Omental fat pad (tissue), 4 donors: ENCODE data around the gene ZFHX3. TPM values are rescaled to one million over a fixed set of nuclear protein-coding genes. Genes with fewer than 3 reads are reported as not detected.

Experiments
- ATAC-seq: fragments of 150-250 bp; one replicate; pipeline ENCODE4 v1.9.1; 2016; ENCODE audit warnings: mild to moderate bottlenecking, moderate library complexity; ENCODE audit not compliant: low FRiP score
- DNase-seq: peaks from one replicate; pipeline ENCODE4 v3.0.0-alpha.2; 2019; ENCODE audit warnings: low spot score
- total RNA-seq, 4 donors: library from RNA; depleted of rRNA; stranded (reverse); fragments of >200 nt; gene quantifications; one replicate each; pipeline ENCODE4 v1.1.0, GENCODE V29; 2016
- TF ChIP-seq, protein P1 (sequence below), 3 donors: fragments of 450-650 bp; IDR thresholded peaks; one replicate each; pipeline ENCODE4 v1.5.1; 2016 to 2017; ENCODE audit warnings: antibody characterized with exemption in 3 of 3, mild to moderate bottlenecking in 3 of 3, moderate library complexity in 2 of 3

Gene ZFHX3
- total RNA-seq, 4 donors from 2014 or later = 11.8 to 35.2 (median 13.7) TPM

DNA sequence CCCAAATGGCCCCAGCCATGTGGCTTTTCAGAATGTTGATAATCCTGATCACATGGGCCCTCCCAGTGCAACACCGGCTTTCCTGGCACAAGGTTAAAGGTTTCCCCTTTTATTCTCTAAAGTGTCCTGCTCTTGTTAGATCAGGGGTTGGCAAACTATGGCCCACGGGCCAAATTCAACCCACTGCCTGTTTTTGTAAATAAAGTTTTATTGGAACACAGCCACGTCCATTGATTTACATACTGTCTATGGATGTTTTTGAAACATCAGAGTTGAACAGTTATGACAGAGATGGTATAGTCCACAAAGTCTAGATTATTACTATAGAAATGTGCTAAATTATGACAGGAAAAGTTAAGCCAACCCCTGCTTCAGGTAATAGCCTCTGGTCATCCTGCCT is 157.3 kb downstream of the ZFHX3 start:
- ATAC-seq (no peak), DNase-seq (no peak)
- TF ChIP-seq, protein P1, sequence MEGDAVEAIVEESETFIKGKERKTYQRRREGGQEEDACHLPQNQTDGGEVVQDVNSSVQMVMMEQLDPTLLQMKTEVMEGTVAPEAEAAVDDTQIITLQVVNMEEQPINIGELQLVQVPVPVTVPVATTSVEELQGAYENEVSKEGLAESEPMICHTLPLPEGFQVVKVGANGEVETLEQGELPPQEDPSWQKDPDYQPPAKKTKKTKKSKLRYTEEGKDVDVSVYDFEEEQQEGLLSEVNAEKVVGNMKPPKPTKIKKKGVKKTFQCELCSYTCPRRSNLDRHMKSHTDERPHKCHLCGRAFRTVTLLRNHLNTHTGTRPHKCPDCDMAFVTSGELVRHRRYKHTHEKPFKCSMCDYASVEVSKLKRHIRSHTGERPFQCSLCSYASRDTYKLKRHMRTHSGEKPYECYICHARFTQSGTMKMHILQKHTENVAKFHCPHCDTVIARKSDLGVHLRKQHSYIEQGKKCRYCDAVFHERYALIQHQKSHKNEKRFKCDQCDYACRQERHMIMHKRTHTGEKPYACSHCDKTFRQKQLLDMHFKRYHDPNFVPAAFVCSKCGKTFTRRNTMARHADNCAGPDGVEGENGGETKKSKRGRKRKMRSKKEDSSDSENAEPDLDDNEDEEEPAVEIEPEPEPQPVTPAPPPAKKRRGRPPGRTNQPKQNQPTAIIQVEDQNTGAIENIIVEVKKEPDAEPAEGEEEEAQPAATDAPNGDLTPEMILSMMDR (IDR thresholded peaks at IDR 0.05) = no peak

DNA sequence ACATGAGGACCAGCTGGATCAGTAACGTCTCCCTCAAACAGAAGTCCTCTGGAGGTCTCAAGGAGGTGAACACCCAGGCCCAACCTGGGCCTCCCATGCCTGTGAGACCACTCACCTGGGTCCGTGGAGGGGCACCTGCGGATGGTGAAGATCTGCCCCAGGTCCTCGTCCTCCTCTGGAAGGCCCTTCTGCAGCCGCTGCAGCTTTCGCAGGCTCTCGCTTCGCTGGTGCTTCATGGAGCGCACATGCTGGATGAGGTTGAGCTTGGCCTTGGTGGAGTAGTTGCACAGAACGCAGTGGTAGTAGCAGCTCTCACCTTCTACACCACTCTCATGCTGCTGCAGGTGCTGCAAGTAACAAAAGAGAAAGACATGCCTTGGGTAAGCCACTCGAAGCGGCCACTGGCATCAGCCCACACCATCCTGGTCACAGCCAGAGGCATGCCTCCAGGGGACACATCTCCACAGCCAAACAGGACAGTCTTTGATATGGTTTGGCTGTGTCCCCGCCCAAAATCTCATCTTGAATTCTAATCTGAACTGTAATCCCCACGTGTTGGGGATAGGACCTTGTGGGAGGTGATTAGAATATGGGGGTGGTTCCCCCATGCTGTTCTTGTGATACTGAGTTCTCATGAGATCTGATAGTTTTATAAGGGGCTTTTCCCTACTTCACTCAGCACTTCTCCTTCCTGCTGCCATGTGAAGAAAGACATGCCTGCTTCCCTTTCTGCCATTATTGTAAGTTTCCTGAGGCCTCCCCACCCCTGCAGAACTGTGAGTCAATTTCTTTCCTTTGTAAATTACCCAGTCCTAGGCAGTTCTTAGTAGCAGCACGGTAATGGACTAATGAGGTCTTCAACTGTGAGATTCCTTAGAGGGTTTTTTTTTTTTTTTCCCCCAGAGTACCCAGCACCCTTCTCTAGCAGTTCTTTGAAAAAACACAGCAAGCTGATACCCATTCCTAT is 158.0 kb downstream of the ZFHX3 start:
- ATAC-seq (no peak), DNase-seq (no peak)
- TF ChIP-seq, protein P1 (IDR thresholded peaks at IDR 0.05) = no peak

DNA sequence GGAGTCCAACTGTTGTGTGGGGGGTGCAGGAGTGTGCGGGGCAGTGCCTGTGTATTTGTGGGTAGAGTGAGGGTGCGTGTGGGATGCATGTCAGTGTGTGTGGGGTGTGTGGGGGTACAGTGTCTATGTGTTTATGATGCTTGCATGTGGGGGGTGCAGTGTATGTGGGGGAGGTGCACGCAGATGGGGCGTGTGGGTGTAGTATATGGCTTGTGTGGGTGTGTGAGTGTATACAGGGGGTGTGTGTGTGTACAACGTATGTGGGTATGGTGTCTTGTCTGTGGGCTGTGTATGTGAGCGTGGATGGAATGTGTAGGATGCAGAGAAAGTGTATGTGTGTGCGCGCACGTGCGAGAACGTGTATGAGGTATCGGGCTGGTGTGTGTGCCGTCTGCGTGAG is 160.4 kb downstream of the ZFHX3 start:
- ATAC-seq = no peak

DNA sequence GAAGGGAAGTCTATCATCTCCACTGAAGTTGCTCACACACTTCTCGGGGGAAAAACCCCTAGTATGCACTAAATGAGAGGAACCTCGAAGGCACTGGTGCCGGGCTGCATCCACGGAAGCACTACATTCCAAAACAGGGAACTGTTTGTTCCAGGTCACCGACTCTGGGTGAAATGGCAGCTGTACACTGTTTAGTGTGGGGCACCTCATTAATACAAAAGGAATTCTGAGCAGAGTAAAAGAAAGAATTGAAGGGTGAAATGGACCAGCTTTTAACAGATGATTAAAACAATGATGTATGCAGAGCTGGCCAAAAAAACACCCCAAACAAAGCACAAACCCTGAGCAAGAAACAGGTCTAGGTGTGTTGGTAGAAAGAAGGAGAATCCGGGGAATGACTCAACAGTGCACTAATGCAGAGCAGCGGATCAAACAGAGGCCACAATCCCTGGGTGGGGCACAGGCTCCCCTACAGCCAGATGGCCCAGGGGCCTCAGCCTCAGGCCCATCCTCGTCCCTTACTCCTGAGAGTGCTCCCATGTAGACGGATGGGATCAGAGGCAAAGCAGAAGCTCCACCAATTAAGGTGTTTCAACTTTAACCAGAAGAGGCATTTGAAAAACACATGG is 161.5 kb downstream of the ZFHX3 start:
- DNase-seq (no peak), ATAC-seq (no peak)
- TF ChIP-seq, protein P1 (IDR thresholded peaks at IDR 0.05) = no peak

More for the DNA sequence above, 160.4 kb downstream of the ZFHX3 start:
- DNase-seq = no peak
- TF ChIP-seq, protein P1 (IDR thresholded peaks at IDR 0.05) = no peak

DNA sequence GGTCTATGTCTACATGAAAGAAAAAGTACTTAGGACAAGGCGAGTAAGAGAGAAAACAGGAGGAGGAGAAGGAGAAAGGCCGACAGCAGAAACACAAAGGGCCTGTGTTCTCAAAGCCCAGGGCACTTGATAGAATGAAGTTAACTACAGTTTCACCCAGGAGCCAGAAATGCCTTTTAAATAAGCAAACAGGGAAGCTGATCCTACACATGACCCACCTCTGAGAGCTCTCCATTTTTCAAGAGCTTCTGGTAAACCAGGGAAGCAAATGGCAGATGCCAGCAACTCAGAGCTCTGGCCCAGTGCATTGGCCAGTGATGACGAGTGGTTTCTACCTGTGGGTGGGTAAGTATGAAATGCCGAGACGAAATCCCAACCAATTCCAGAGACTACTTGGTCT is 163.4 kb downstream of the ZFHX3 start:
- no peak for DNase-seq
- ATAC-seq = no peak
- TF ChIP-seq, protein P1 (IDR thresholded peaks at IDR 0.05) = no peak

DNA sequence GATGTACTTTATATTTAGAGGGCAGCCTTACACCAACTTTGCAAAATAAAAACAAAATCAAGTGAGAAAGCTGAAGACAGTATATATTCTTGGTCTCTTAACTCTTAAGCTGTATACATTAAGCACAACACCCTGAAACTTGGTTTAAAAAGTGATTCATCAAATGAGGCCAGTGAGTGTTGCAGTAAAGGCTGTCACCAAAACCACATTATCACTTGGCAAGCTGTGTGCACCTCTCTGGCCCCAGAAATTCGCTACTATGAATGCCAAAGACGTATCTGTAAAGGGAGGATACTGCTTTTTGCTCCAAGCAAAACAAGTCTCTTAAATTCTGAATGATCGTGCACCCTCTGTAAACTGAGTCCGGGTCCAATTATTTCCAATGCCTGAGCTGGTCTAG is 163.9 kb downstream of the ZFHX3 start:
- TF ChIP-seq, protein P1 (IDR thresholded peaks at IDR 0.05) = no peak
- no peak for ATAC-seq
- DNase-seq = no peak
